B cell (primary cell): ENCODE results near the gene EDN3. TPM values are rescaled to one million over a fixed set of nuclear protein-coding genes. Genes with fewer than 3 reads are reported as not detected.

Source experiments
- ATAC-seq: fragments of 200-7000 bp; cut with Tn5 transposase; one replicate; pipeline ENCODE4 v1.10.0; 2021; ENCODE audit warnings: low read depth, mild to moderate bottlenecking, moderate number of reproducible peaks, moderate library complexity
- CTCF ChIA-PET: fragments of 350-600 bp; sonication (Branson Sonifier 250); formaldehyde crosslinking; loops from one replicate; lab custom pipeline; 2021; ENCODE audit warnings: antibody characterized with exemption, inconsistent platforms; lab: Charles Lee
- POLR2A ChIA-PET: fragments of 350-600 bp; sonication (Branson Sonifier 250); formaldehyde crosslinking; loops from one replicate; lab custom pipeline; 2021; ENCODE audit warnings: antibody characterized with exemption; lab: Charles Lee
- DNase-seq: peaks from one replicate; pipeline ENCODE4 v3.0.0; 2013
- H2AFZ ChIP-seq: 2 replicates; pipeline ENCODE4 v1.6.1; 2012; ENCODE audit warnings: mild to moderate bottlenecking, low read depth, low read length; ENCODE audit not compliant: insufficient read depth, poor library complexity, severe bottlenecking
- H3K27ac ChIP-seq, 2 donors: 1 replicate in 1 of 2; 2 replicates in 1 of 2; pipeline ENCODE4 v1.5.1; 2012 to 2013; ENCODE audit warnings: low read length in 2 of 2, mild to moderate bottlenecking in 2 of 2, moderate library complexity in 1 of 2
- H3K27me3 ChIP-seq, 4 experiments: fragments of 200-600 bp in 1 of 4; sonication (generic) in 1 of 4; replicated peaks in 1 of 4; 1 replicate in 2 of 4; 2 replicates in 2 of 4; pipeline versions ENCODE4 v1.6.1 to v1.7.0; 2013 to 2016; ENCODE audit warnings: low read length in 3 of 4, mild to moderate bottlenecking in 2 of 4, mixed read lengths in 1 of 4, moderate library complexity in 1 of 4; ENCODE audit not compliant: insufficient read depth in 4 of 4, control insufficient read depth in 3 of 4; ENCODE audit errors: control extremely low read depth in 1 of 4
- H3K36me3 ChIP-seq, 2 experiments: replicated peaks in 1 of 2; 1 replicate in 1 of 2; 2 replicates in 1 of 2; pipeline versions ENCODE4 v1.6.1 to v1.7.1; 2013; ENCODE audit warnings: low read length in 1 of 2; ENCODE audit not compliant: insufficient read depth in 2 of 2, control insufficient read depth in 1 of 2; ENCODE audit errors: control extremely low read depth in 1 of 2, extremely low read depth in 1 of 2
- H3K4me1 ChIP-seq, 2 donors: fragments of 200-600 bp in 1 of 2; sonication (generic) in 1 of 2; 1 replicate in 1 of 2; 2 replicates in 1 of 2; pipeline versions ENCODE4 v1.5.1 to v1.6.1; 2013 to 2017; ENCODE audit warnings: low read length in 2 of 2; ENCODE audit not compliant: control insufficient read depth in 2 of 2, insufficient read depth in 2 of 2
- H3K4me2 ChIP-seq: replicated peaks from 2 replicates; pipeline ENCODE3; 2012; ENCODE audit warnings: mild to moderate bottlenecking, low read depth, low read length; ENCODE audit not compliant: poor library complexity, severe bottlenecking
- H3K4me3 ChIP-seq, 5 experiments: fragments of 200-600 bp in 1 of 5; sonication (generic) in 1 of 5; 1 replicate in 3 of 5; 2 replicates in 2 of 5; pipeline versions ENCODE4 v1.5.1 to v1.7.0; 2011 to 2016; ENCODE audit warnings: low read length in 4 of 5, mild to moderate bottlenecking in 4 of 5, low read depth in 2 of 5, control low read depth in 1 of 5, moderate library complexity in 1 of 5; ENCODE audit not compliant: insufficient read depth in 1 of 5; ENCODE audit errors: control extremely low read depth in 1 of 5, extremely low read depth in 1 of 5
- H3K79me2 ChIP-seq: fragments of 200-600 bp; sonication (generic); one replicate; pipeline ENCODE4 v1.6.0; 2016; ENCODE audit warnings: low read length; ENCODE audit not compliant: control insufficient read depth, insufficient read depth
- H3K9ac ChIP-seq: fragments of 200-600 bp; sonication (generic); 2 replicates; pipeline ENCODE4 v1.6.1; 2017; ENCODE audit warnings: mild to moderate bottlenecking, low read length, moderate library complexity
- H3K9me3 ChIP-seq, 3 donors: one replicate each; pipeline versions ENCODE4 v1.6.1 to v1.7.1; 2013; ENCODE audit warnings: low read length in 2 of 3; ENCODE audit not compliant: control insufficient read depth in 2 of 3, insufficient read depth in 1 of 3; ENCODE audit errors: control extremely low read depth in 1 of 3
- H4K20me1 ChIP-seq: 2 replicates; pipeline ENCODE4 v1.6.0; 2012; ENCODE audit warnings: mild to moderate bottlenecking, low read length; ENCODE audit not compliant: insufficient read depth, control insufficient read depth, poor library complexity, severe bottlenecking
- H3K27ac Mint-ChIP-seq: one replicate; pipeline ENCODE4 v1.8.0; 2021; ENCODE audit warnings: mixed read lengths
- H3K27me3 Mint-ChIP-seq: one replicate; pipeline ENCODE4 v1.8.0; 2021; ENCODE audit warnings: mixed read lengths
- H3K4me1 Mint-ChIP-seq: one replicate; pipeline ENCODE4 v1.8.0; 2021; ENCODE audit warnings: mixed read lengths
- H3K4me3 Mint-ChIP-seq: one replicate; pipeline ENCODE4 v1.8.0; 2021; ENCODE audit warnings: mixed read lengths
- H3K9me3 Mint-ChIP-seq: one replicate; pipeline ENCODE4 v1.8.0; 2022; ENCODE audit warnings: mixed read lengths; ENCODE audit not compliant: insufficient read depth
- CTCF ChIP-seq: fragments of 200-600 bp; IDR thresholded peaks from one replicate; pipeline ENCODE4 v1.8.0; 2022; ENCODE audit warnings: antibody characterized with exemption, mild to moderate bottlenecking
- EZH2 ChIP-seq: IDR thresholded peaks from 2 replicates; pipeline ENCODE4 v1.6.1; 2012; ENCODE audit warnings: borderline replicate concordance, low read depth, mild to moderate bottlenecking, moderate library complexity, low read length; ENCODE audit not compliant: insufficient read depth, poor library complexity, severe bottlenecking
- whole genome bisulfite sequencing: methylation state at CpG from one replicate; pipeline ENCODE4 v1.1.5; 2013; ENCODE audit warnings: missing lambda C conversion rate; ENCODE audit not compliant: insufficient coverage; 5-methylcytosine and 5-hydroxymethylcytosine counted together
- intact Hi-C: fragments of 100-400 bp; cut with micrococcal nuclease; formaldehyde crosslinking; loops from one replicate; pipeline ENCODE4 v1.10.0; 2022
- polyA plus RNA-seq: library from polyadenylated mRNA; depleted of rRNA; stranded (reverse); fragments of >200 nt; gene quantifications from 2 replicates; pipeline ENCODE4 v1.2.3, GENCODE V29; 2012
- total RNA-seq, 2 donors: library from RNA; stranded (reverse); fragments of 120-200 nt in 1 of 2; gene quantifications; 1 replicate in 1 of 2; 2 replicates in 1 of 2; pipeline versions ENCODE4 v1.2.3 to v1.2.4, GENCODE V29; 2013 to 2022

The EDN3 gene
- total and polyA plus RNA-seq, 2 donors (not counting 1 experiment from before 2014, with no cell fraction given) = 0.04 TPM; not detected in 1

- no peaks in the 10 kb centered on the region for H3K9me3 ChIP-seq
- Mint-ChIP-seq H3K9me3 (no peaks in the 10 kb centered on the region), H3K27ac (no peak overlapping the region), H3K4me3 (no peak overlapping the region), H3K4me1 (no peaks in the 10 kb centered on the region), H3K27me3 (peaks cover 59% of the 10 kb centered on the region)
- ATAC-seq = no peak
- TF ChIP-seq CTCF = no peak
- no peak for TF ChIP-seq EZH2
- no peak overlapping the region for H3K27ac ChIP-seq
- H2AFZ ChIP-seq = no peak overlapping the region
- CTCF ChIA-PET = no interaction called here
- peaks cover 0 to 19% (median 13%) of the 10 kb centered on the region in 4 experiments for H3K27me3 ChIP-seq
- DNase-seq = no peak
- no peaks in the 10 kb centered on the region for H4K20me1 ChIP-seq
- no peak overlapping the region for H3K4me3 ChIP-seq
- no peaks in the 10 kb centered on the region for H3K4me1 ChIP-seq
- H3K79me2 ChIP-seq = no peaks in the 10 kb centered on the region
- POLR2A ChIA-PET = interaction anchor here (0.6 kb wide), 1 partner anchor 158 kb away, joined by 3 read pairs; no protein-coding TSS in a partner anchor
- H3K36me3 ChIP-seq = no peaks in the 10 kb centered on the region
- 60% methylated on average over 1 of the region's 3 CpGs for WGBS
- H3K9ac ChIP-seq = no peak overlapping the region
- intact Hi-C loops = no loop called here
- no peak overlapping the region for H3K4me2 ChIP-seq
These were observed 31.5 kb upstream of the EDN3 start for GRCh38 chr20:59268870-59269269.

DNA sequence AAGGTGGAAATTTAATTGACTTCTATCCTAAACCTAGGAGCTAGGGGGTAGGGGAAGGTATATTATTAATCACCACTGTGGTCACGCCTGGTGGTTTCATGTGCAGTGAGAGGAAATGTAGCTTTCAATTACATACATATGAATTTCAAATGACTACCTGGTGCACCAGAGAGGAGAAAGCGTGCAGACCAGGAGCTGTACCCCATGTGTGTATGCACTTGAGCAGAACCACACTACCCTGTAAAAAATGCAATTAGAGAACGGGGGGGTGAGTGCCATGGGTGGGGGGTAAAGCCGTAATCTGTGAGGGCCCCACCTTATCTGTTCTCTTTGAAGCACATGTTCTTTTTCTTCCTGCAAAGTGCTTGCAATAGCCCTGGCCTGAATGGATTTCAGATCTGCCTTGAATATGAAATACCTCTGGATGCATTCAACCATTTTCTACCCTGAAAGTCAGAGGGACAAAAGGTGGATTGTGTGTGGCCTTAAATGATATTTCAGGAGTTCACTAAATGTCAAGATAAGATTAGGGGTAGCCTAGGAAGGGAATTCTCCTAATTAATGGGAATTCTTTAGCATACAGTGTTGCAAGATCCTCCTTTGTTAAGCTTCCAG lies 30.9 kb upstream of the EDN3 start:
- Mint-ChIP-seq H3K4me3 (no peak overlapping the region), H3K27ac (no peak overlapping the region), H3K9me3 (no peaks in the 10 kb centered on the region), H3K27me3 (peaks cover 60% of the 10 kb centered on the region), H3K4me1 (no peaks in the 10 kb centered on the region)
- Histone ChIP-seq H3K4me2 (no peak overlapping the region), H4K20me1 (no peaks in the 10 kb centered on the region), H3K9ac (no peak overlapping the region), H3K27ac (no peak overlapping the region), H3K36me3 (no peaks in the 10 kb centered on the region), H3K4me3 (no peak overlapping the region), H3K27me3 (peaks cover 0 to 20% (median 14%) of the 10 kb centered on the region in 4 experiments), H2AFZ (no peak overlapping the region), H3K4me1 (no peaks in the 10 kb centered on the region), H3K9me3 (no peaks in the 10 kb centered on the region), H3K79me2 (no peaks in the 10 kb centered on the region)
- no CpG with 5 or more reads among the region's 4 CpGs for WGBS
- intact Hi-C loops = no loop called here
- TF ChIP-seq EZH2 = no peak
- TF ChIP-seq CTCF = no peak
- CTCF ChIA-PET = no interaction called here
- ATAC-seq (no peak), DNase-seq (no peak)
- POLR2A ChIA-PET = interaction anchor here (0.6 kb wide), 1 partner anchor 158 kb away, joined by 3 read pairs; no protein-coding TSS in a partner anchor
